ENCODE data around the gene CCDC85C. TPM values are rescaled to one million over a fixed set of nuclear protein-coding genes. Genes with fewer than 3 reads are reported as not detected.

The CCDC85C gene
- total and polyA plus RNA-seq, 2 of the 8 experiments (the other 6 are each of a cell fraction or from before 2014, with no cell fraction given), result 16.8 to 35.8 TPM

- peak overlapping the region; percentile 71 for H2BK5ac ChIP-seq (ENCODE audit: low read depth, low read length)
- H3K14ac ChIP-seq (ENCODE audit: insufficient read length), result no peak overlapping the region
- H2BK120ac ChIP-seq (replicated peaks; ENCODE audit: low read depth, low read length), result no peak overlapping the region
- ChIA-PET CTCF (ENCODE audit: partially characterized antibody) (interaction anchor here (0.9 to 3.7 kb wide), 6 partner anchors 22 to 108 kb away, joined by 3 to 22 read pairs (median 3); no protein-coding TSS in a partner anchor), POLR2A (ENCODE audit: partially characterized antibody) (no interaction called here)
- no peak for DNase-seq (ENCODE audit: low read depth in 1 of 2, low spot score in 2 of 2)
- no peak overlapping the region for H3K18ac ChIP-seq (ENCODE audit: extremely low read depth, low read length)
- no peaks in the 10 kb centered on the region for H3K79me2 ChIP-seq (ENCODE audit: control insufficient read depth in 1 of 2, insufficient read depth in 2 of 2, low read length in 2 of 2)
- H4K91ac ChIP-seq (replicated peaks; ENCODE audit: insufficient read length, low read length), result peak overlapping the region; percentile 77
- peak overlapping the region; percentile 29; the same call in 1 of the 2 replicates for H2BK15ac ChIP-seq (ENCODE audit: low read length)
- H3K56ac ChIP-seq (replicated peaks; ENCODE audit: insufficient read length, low read depth, low read length), result no peak overlapping the region
- H4K5ac ChIP-seq (ENCODE audit: insufficient read length, low read depth, low read length), result peak overlapping the region; percentile 12
- no peak overlapping the region for H2AFZ ChIP-seq (ENCODE audit: low read length)
- H3K27ac ChIP-seq (ENCODE audit: low read depth, low read length), result no peak overlapping the region
- peak overlapping the region; percentile 60; the same call in 1 of the 2 replicates for H2BK12ac ChIP-seq (ENCODE audit: low read depth, low read length)
- H3K23me2 ChIP-seq (ENCODE audit: low read depth, low read length), result peaks cover 5% of the 10 kb centered on the region; the same call in 1 of the 2 replicates
- H3K9me3 ChIP-seq (ENCODE audit: insufficient read depth in 2 of 2, low read depth in 1 of 2, low read length in 1 of 2), result no peaks in the 10 kb centered on the region
- H3K4me1 ChIP-seq (replicated peaks in 1 of 4; ENCODE audit: control insufficient read depth in 3 of 4, insufficient read depth in 4 of 4, low read length in 3 of 4), result peaks cover 0 to 5% (median 1%) of the 10 kb centered on the region in 4 experiments; a peak in 4 of 7 replicates
- no peaks in the 10 kb centered on the region for H3K79me1 ChIP-seq (ENCODE audit: low read depth, low read length)
- H3K4ac ChIP-seq (replicated peaks; ENCODE audit: insufficient read length, low read depth, low read length), result peak overlapping the region; percentile 66
- FAIRE-seq, result no peak
- H3K23ac ChIP-seq (ENCODE audit: insufficient read length), result no peak overlapping the region
- WGBS, 2 experiments (ENCODE audit: extremely low coverage in 1 of 2, insufficient coverage in 1 of 2, insufficient read length in 1 of 2, insufficient replicate concordance in 2 of 2, low coverage in 1 of 2, low lambda C conversion rate in 2 of 2, missing lambda C conversion rate in 1 of 2), result 88% methylated on average over 13 of the region's 13 CpGs; no CpG with 5 or more reads in 1 of the 2 experiments
- no peak overlapping the region for H3K4me2 ChIP-seq (ENCODE audit: insufficient read depth in 1 of 2, low read depth in 2 of 2, low read length in 2 of 2)
- H2AK5ac ChIP-seq (ENCODE audit: low read depth, low read length), result no peak overlapping the region
- H3K36me3 ChIP-seq (ENCODE audit: control insufficient read depth in 2 of 4, insufficient read depth in 4 of 4, low read length in 3 of 4), result no peaks in the 10 kb centered on the region
- H4K8ac ChIP-seq (ENCODE audit: extremely low read depth, insufficient read depth, low read length), result no peak overlapping the region
- no peak overlapping the region for H3K9ac ChIP-seq (replicated peaks in 1 of 4; ENCODE audit: extremely low read depth in 1 of 4, low read depth in 3 of 4, low read length in 3 of 4)
- H3K27me3 ChIP-seq (replicated peaks in 1 of 4; ENCODE audit: control insufficient read depth in 3 of 4, extremely low read depth in 1 of 4, insufficient read depth in 3 of 4, low read length in 3 of 4), result no peaks in the 10 kb centered on the region; a peak in 1 of 7 replicates
- no peak overlapping the region for H2BK20ac ChIP-seq (ENCODE audit: low read length)
- peaks cover 0 to 4% of the 10 kb centered on the region in 2 experiments for H4K20me1 ChIP-seq (replicated peaks in 1 of 2; ENCODE audit: control insufficient read depth in 1 of 2, insufficient read depth in 2 of 2, low read length in 2 of 2)
- no peak overlapping the region for H3K4me3 ChIP-seq (ENCODE audit: extremely low read depth in 1 of 4, insufficient read depth in 2 of 4, low read depth in 3 of 4, low read length in 4 of 4)
- TF ChIP-seq NRF1 (IDR thresholded peaks at IDR 0.05; ENCODE audit: low read depth, low read length) (no peak), CHD2 (IDR thresholded peaks at IDR 0.05; ENCODE audit: low read length) (no peak), POLR2AphosphoS5 (IDR thresholded peaks at IDR 0.05; ENCODE audit: low read depth, low read length) (no peak), FOSL1 (IDR thresholded peaks at IDR 0.05; ENCODE audit: insufficient read depth, low read depth, low read length) (no peak), SUZ12 (IDR thresholded peaks at IDR 0.05; ENCODE audit: low read length) (no peak), POU5F1 (IDR thresholded peaks at IDR 0.05; ENCODE audit: low read depth, low read length) (no peak), JUND (IDR thresholded peaks at IDR 0.05; ENCODE audit: low read length) (no peak), CTCF (IDR thresholded peaks at IDR 0.05; ENCODE audit: control extremely low read depth in 1 of 3, insufficient read depth in 1 of 3, low read depth in 1 of 3, low read length in 3 of 3) (no peak), TEAD4 (IDR thresholded peaks at IDR 0.05; ENCODE audit: low read depth, low read length) (no peak)
Measured at GRCh38 chr14:99624971-99625370, 21.0 kb upstream of the CCDC85C start.

All from H1 (cell line).